GM18526 (cell line): ENCODE results near the gene GJA4.

ENCODE experiments used
- POLR2A ChIP-seq: IDR thresholded peaks from 3 replicates; pipeline ENCODE4 v1.6.1; 2011; ENCODE audit not compliant: insufficient read length; ENCODE audit errors: extremely low read depth

The GJA4 gene

GRCh38 chr1:34796990-34797389 is 4.2 kb downstream of the GJA4 start:
- no peak for TF ChIP-seq POLR2A

- TF ChIP-seq POLR2A = no peak
These were observed 7.4 kb downstream of the GJA4 start for GRCh38 chr1:34800214-34800613.

- no peak for TF ChIP-seq POLR2A
These were observed 11.0 kb downstream of the GJA4 start for GRCh38 chr1:34803770-34804169.

- TF ChIP-seq POLR2A = no peak
These were observed 13.6 kb downstream of the GJA4 start for GRCh38 chr1:34806396-34806795.

GRCh38 chr1:34808051-34808810 is 15.4 kb downstream of the GJA4 start:
- no peak for TF ChIP-seq POLR2A

GRCh38 chr1:34816332-34816731 is 23.5 kb downstream of the GJA4 start:
- no peak for TF ChIP-seq POLR2A

- no peak for TF ChIP-seq POLR2A
These were observed 24.0 kb downstream of the GJA4 start for GRCh38 chr1:34816778-34817177.

GRCh38 chr1:34822202-34822601 is 29.4 kb downstream of the GJA4 start:
- TF ChIP-seq POLR2A = no peak

GRCh38 chr1:34824817-34825454 is 32.1 kb downstream of the GJA4 start:
- TF ChIP-seq POLR2A = no peak

GRCh38 chr1:34825455-34826091 is 32.8 kb downstream of the GJA4 start:
- no peak for TF ChIP-seq POLR2A

GRCh38 chr1:34827341-34827941 is 34.6 kb downstream of the GJA4 start:
- TF ChIP-seq POLR2A = no peak

- no peak for TF ChIP-seq POLR2A
These were observed 35.8 kb downstream of the GJA4 start for GRCh38 chr1:34828611-34829010.

- no peak for TF ChIP-seq POLR2A
These were observed 36.5 kb downstream of the GJA4 start for GRCh38 chr1:34829250-34829649.

GRCh38 chr1:34831721-34832246 is 39.0 kb downstream of the GJA4 start:
- TF ChIP-seq POLR2A = no peak

- TF ChIP-seq POLR2A = no peak
These were observed 40.9 kb downstream of the GJA4 start for GRCh38 chr1:34833711-34834110.

- no peak for TF ChIP-seq POLR2A
These were observed 46.9 kb downstream of the GJA4 start for GRCh38 chr1:34839526-34840305.
